ENCODE data around the gene ARHGEF17.

Gene ARHGEF17

GRCh38 chr11:73291781-73292524 lies 16.1 kb upstream of the ARHGEF17 start:
- no peak for ATAC-seq

- no peak for ATAC-seq
Observed at GRCh38 chr11:73292525-73292894, 15.6 kb upstream of the ARHGEF17 start.

GRCh38 chr11:73293356-73293936 lies 14.6 kb upstream of the ARHGEF17 start:
- ATAC-seq = no peak

- no peak for ATAC-seq
Observed at GRCh38 chr11:73294604-73295003, 13.5 kb upstream of the ARHGEF17 start.

- ATAC-seq = peak; percentile 74
Observed at GRCh38 chr11:73295241-73295995, 12.7 kb upstream of the ARHGEF17 start.

GRCh38 chr11:73295996-73296318 lies 12.1 kb upstream of the ARHGEF17 start:
- ATAC-seq = no peak

- no peak for ATAC-seq
Observed at GRCh38 chr11:73296501-73297230, 11.4 kb upstream of the ARHGEF17 start.

GRCh38 chr11:73297231-73297590 lies 10.9 kb upstream of the ARHGEF17 start:
- no peak for ATAC-seq

- ATAC-seq = no peak
Observed at GRCh38 chr11:73297702-73298101, 10.4 kb upstream of the ARHGEF17 start.

- no peak for ATAC-seq
Observed at GRCh38 chr11:73298233-73298632, 9.8 kb upstream of the ARHGEF17 start.

GRCh38 chr11:73299751-73300150 lies 8.3 kb upstream of the ARHGEF17 start:
- ATAC-seq = no peak

- no peak for ATAC-seq
Observed at GRCh38 chr11:73306069-73306841, 1.8 kb upstream of the ARHGEF17 start.

GRCh38 chr11:73306977-73307322 lies 1.1 kb upstream of the ARHGEF17 start:
- no peak for ATAC-seq

GRCh38 chr11:73307323-73308002 lies 613 bp upstream of the ARHGEF17 start:
- ATAC-seq = peak; percentile 76 to 78

- no peak for ATAC-seq
Observed at GRCh38 chr11:73308961-73309919, 1.2 kb downstream of the ARHGEF17 start.

GRCh38 chr11:73310076-73310475 lies 2.0 kb downstream of the ARHGEF17 start:
- no peak for ATAC-seq

GRCh38 chr11:73310661-73311393 lies 2.8 kb downstream of the ARHGEF17 start:
- no peak for ATAC-seq

- ATAC-seq = no peak
Observed at GRCh38 chr11:73311394-73311869, 3.4 kb downstream of the ARHGEF17 start.

GRCh38 chr11:73312036-73312435 lies 4.0 kb downstream of the ARHGEF17 start:
- ATAC-seq = no peak

- no peak for ATAC-seq
Observed at GRCh38 chr11:73312851-73313327, 4.8 kb downstream of the ARHGEF17 start.

Measured in activated CD4-positive, CD25-positive, alpha-beta regulatory T cell treated with anti-CD3 and anti-CD28 coated beads, Interleukin-2, amount 50 U/mL, for 24 hours (primary cell).